HAP-1 (cell line): ENCODE data around the gene MCC.

ENCODE experiments used
- DNase-seq, 2 experiments: peaks; one replicate each; pipeline ENCODE4 v3.0.0-alpha.2; 2016 to 2020; ENCODE audit warnings: low spot score in 2 of 2
- H3K27me3 ChIP-seq: fragments of 250-450 bp; sonication (Bioruptor Pico); 2 replicates; pipeline ENCODE4 v1.5.1; 2020; ENCODE audit warnings: low read depth, mild to moderate bottlenecking, moderate library complexity
- H3K36me3 ChIP-seq: fragments of 250-450 bp; sonication (Bioruptor Pico); replicated peaks from 2 replicates; pipeline ENCODE4 v1.5.1; 2020; ENCODE audit warnings: mild to moderate bottlenecking
- H3K4me1 ChIP-seq: fragments of 250-450 bp; sonication (Bioruptor Pico); 2 replicates; pipeline ENCODE4 v1.5.1; 2020; ENCODE audit warnings: mild to moderate bottlenecking
- H3K4me3 ChIP-seq: fragments of 250-450 bp; sonication (Bioruptor Pico); 2 replicates; pipeline ENCODE4 v1.5.1; 2020; ENCODE audit warnings: mild to moderate bottlenecking, moderate library complexity
- H3K9me3 ChIP-seq: fragments of 250-450 bp; sonication (Bioruptor Pico); 2 replicates; pipeline ENCODE4 v1.5.1; 2020; ENCODE audit warnings: mild to moderate bottlenecking, moderate library complexity
- in situ Hi-C: fragments of 300-500 bp; cut with MboI; formaldehyde crosslinking; loops from 3 replicates; pipeline ENCODE4 v1.14.3; 2020; ENCODE audit warnings: low sequenced_read_pairs, inconsistent platforms, mixed read lengths

The MCC gene

GRCh38 chr5:113381791-113382190, 106.5 kb downstream of the MCC start:
- no peak for DNase-seq
- no peaks in the 10 kb centered on the region; the same call in 1 of the 2 replicates for H3K27me3 ChIP-seq
- peaks cover 12% of the 10 kb centered on the region for H3K4me1 ChIP-seq
- no peaks in the 10 kb centered on the region for H3K36me3 ChIP-seq
- in situ Hi-C loops: no loop called here
- H3K9me3 ChIP-seq: no peaks in the 10 kb centered on the region
- no peak overlapping the region for H3K4me3 ChIP-seq

- DNase-seq: no peak
- H3K9me3 ChIP-seq: no peaks in the 10 kb centered on the region
- no peaks in the 10 kb centered on the region for H3K36me3 ChIP-seq
- H3K4me1 ChIP-seq: peaks cover 12% of the 10 kb centered on the region
- in situ Hi-C loops: no loop called here
- H3K27me3 ChIP-seq: no peaks in the 10 kb centered on the region; the same call in 1 of the 2 replicates
- H3K4me3 ChIP-seq: no peak overlapping the region
Measured at GRCh38 chr5:113380807-113381326, 107.4 kb downstream of the MCC start.

- peaks cover 6% of the 10 kb centered on the region for H3K4me1 ChIP-seq
- DNase-seq: no peak
- no peaks in the 10 kb centered on the region; the same call in 1 of the 2 replicates for H3K27me3 ChIP-seq
- H3K4me3 ChIP-seq: no peak overlapping the region
- H3K36me3 ChIP-seq: no peaks in the 10 kb centered on the region
- in situ Hi-C loops: no loop called here
- H3K9me3 ChIP-seq: no peaks in the 10 kb centered on the region
Measured at GRCh38 chr5:113379936-113380806, 108.1 kb downstream of the MCC start.

GRCh38 chr5:113378959-113379541, 109.2 kb downstream of the MCC start:
- Histone ChIP-seq H3K4me1 (no peaks in the 10 kb centered on the region), H3K27me3 (no peaks in the 10 kb centered on the region; the same call in 1 of the 2 replicates)
- in situ Hi-C loops: no loop called here

GRCh38 chr5:113378514-113378913, 109.7 kb downstream of the MCC start:
- no peak for DNase-seq
- H3K36me3 ChIP-seq: no peaks in the 10 kb centered on the region
- H3K4me3 ChIP-seq: no peak overlapping the region
- no peaks in the 10 kb centered on the region for H3K4me1 ChIP-seq
- H3K27me3 ChIP-seq: no peaks in the 10 kb centered on the region; the same call in 1 of the 2 replicates
- no peaks in the 10 kb centered on the region for H3K9me3 ChIP-seq
- in situ Hi-C loops: no loop called here

More at GRCh38 chr5:113378959-113379541, 109.2 kb downstream of the MCC start:
- Histone ChIP-seq H3K9me3 (no peaks in the 10 kb centered on the region), H3K4me3 (no peak overlapping the region), H3K36me3 (no peaks in the 10 kb centered on the region)
- DNase-seq: peak; percentile 54 to 76

- Histone ChIP-seq H3K9me3 (no peaks in the 10 kb centered on the region), H3K36me3 (no peaks in the 10 kb centered on the region), H3K4me3 (no peak overlapping the region), H3K4me1 (no peaks in the 10 kb centered on the region), H3K27me3 (no peaks in the 10 kb centered on the region; the same call in 1 of the 2 replicates)
- in situ Hi-C loops: no loop called here
- no peak for DNase-seq
Measured at GRCh38 chr5:113378081-113378480, 110.2 kb downstream of the MCC start.

- Histone ChIP-seq H3K27me3 (no peaks in the 10 kb centered on the region; the same call in 1 of the 2 replicates), H3K36me3 (no peaks in the 10 kb centered on the region), H3K9me3 (no peaks in the 10 kb centered on the region), H3K4me3 (no peak overlapping the region), H3K4me1 (no peaks in the 10 kb centered on the region)
- DNase-seq: no peak
- in situ Hi-C loops: no loop called here
Measured at GRCh38 chr5:113376640-113377039, 111.6 kb downstream of the MCC start.

- DNase-seq: no peak
- no peaks in the 10 kb centered on the region for H3K4me1 ChIP-seq
- no peak overlapping the region for H3K4me3 ChIP-seq
- no peaks in the 10 kb centered on the region for H3K36me3 ChIP-seq
- in situ Hi-C loops: no loop called here
- no peaks in the 10 kb centered on the region for H3K9me3 ChIP-seq
- H3K27me3 ChIP-seq: no peaks in the 10 kb centered on the region; the same call in 1 of the 2 replicates
Measured at GRCh38 chr5:113375480-113376060, 112.7 kb downstream of the MCC start.

- in situ Hi-C loops: no loop called here
- no peak overlapping the region for H3K4me3 ChIP-seq
- H3K9me3 ChIP-seq: no peaks in the 10 kb centered on the region
- H3K4me1 ChIP-seq: no peaks in the 10 kb centered on the region
- H3K27me3 ChIP-seq: no peaks in the 10 kb centered on the region
- DNase-seq: no peak
- no peaks in the 10 kb centered on the region for H3K36me3 ChIP-seq
Measured at GRCh38 chr5:113373426-113373825, 114.8 kb downstream of the MCC start.

- DNase-seq: no peak
- H3K36me3 ChIP-seq: no peaks in the 10 kb centered on the region
- no peak overlapping the region for H3K4me3 ChIP-seq
- H3K9me3 ChIP-seq: no peaks in the 10 kb centered on the region
- no peaks in the 10 kb centered on the region for H3K4me1 ChIP-seq
- H3K27me3 ChIP-seq: no peaks in the 10 kb centered on the region
- in situ Hi-C loops: no loop called here
Measured at GRCh38 chr5:113371721-113372196, 116.5 kb downstream of the MCC start.

GRCh38 chr5:113367586-113367985, 120.7 kb downstream of the MCC start:
- Histone ChIP-seq H3K4me1 (no peaks in the 10 kb centered on the region), H3K4me3 (no peak overlapping the region), H3K27me3 (no peaks in the 10 kb centered on the region), H3K36me3 (no peaks in the 10 kb centered on the region), H3K9me3 (peaks cover 3% of the 10 kb centered on the region; the same call in 1 of the 2 replicates)
- in situ Hi-C loops: no loop called here
- no peak for DNase-seq

- Histone ChIP-seq H3K27me3 (no peaks in the 10 kb centered on the region), H3K4me1 (no peaks in the 10 kb centered on the region; the same call in 1 of the 2 replicates), H3K4me3 (no peak overlapping the region), H3K9me3 (peaks cover 3% of the 10 kb centered on the region; the same call in 1 of the 2 replicates), H3K36me3 (no peaks in the 10 kb centered on the region)
- no peak for DNase-seq
- in situ Hi-C loops: no loop called here
Measured at GRCh38 chr5:113364466-113364865, 123.8 kb downstream of the MCC start.

GRCh38 chr5:113361701-113362100, 126.6 kb downstream of the MCC start:
- H3K4me3 ChIP-seq: no peak overlapping the region
- no peaks in the 10 kb centered on the region for H3K27me3 ChIP-seq
- H3K4me1 ChIP-seq: no peaks in the 10 kb centered on the region; the same call in 1 of the 2 replicates
- H3K9me3 ChIP-seq: peaks cover 3% of the 10 kb centered on the region; the same call in 1 of the 2 replicates
- H3K36me3 ChIP-seq: no peaks in the 10 kb centered on the region
- DNase-seq: no peak
- in situ Hi-C loops: no loop called here
